Measurements from ENCODE around the gene CDYL. TPM values are rescaled to one million over a fixed set of nuclear protein-coding genes. Genes with fewer than 3 reads are reported as not detected.

The CDYL gene
- total and polyA plus RNA-seq, 2 of the 4 experiments (the other 2 are of a cell fraction): 14.2 to 92.1 TPM

DNA sequence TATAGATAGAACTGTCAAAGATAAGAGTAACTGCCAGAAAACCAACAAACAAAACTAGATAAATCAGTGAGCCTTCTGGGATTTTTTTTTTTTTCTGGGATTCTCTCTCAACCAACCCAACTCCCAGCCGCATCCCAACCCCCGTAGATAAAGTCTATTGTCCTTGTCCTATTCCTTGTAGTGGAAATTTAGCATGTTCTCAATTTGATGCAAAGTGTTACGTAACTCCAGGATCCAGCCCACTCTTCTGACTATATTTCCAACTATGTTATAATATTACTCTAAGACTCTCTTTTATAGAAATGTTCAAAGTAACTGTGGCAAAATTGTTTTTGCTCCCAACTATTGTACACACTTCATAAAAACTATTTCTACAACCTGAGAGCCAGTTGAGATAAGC, 15.4 kb upstream of the CDYL start:
- Histone ChIP-seq H3K56ac (ENCODE audit: extremely low read depth, insufficient read depth, low read length) (no peak overlapping the region), H3K9me1 (ENCODE audit: insufficient read depth, low read length) (no peaks in the 10 kb centered on the region), H3K27ac (ENCODE audit: insufficient read depth, low read length) (no peak overlapping the region), H3K4me1 (ENCODE audit: control insufficient read depth, insufficient read depth, low read length) (peaks cover 4% of the 10 kb centered on the region), H3K14ac (replicated peaks; ENCODE audit: low read depth, low read length) (no peak overlapping the region), H3K36me3 (ENCODE audit: control insufficient read depth, insufficient read depth, low read length) (no peaks in the 10 kb centered on the region), H2AK5ac (ENCODE audit: low read depth, low read length) (no peak overlapping the region), H2BK15ac (ENCODE audit: low read depth, low read length) (no peak overlapping the region), H2BK20ac (ENCODE audit: low read depth, low read length) (no peak overlapping the region), H3K4ac (ENCODE audit: low read depth, low read length) (no peak overlapping the region), H3K4me3 (ENCODE audit: insufficient read depth, low read depth, low read length) (no peak overlapping the region), H4K20me1 (ENCODE audit: insufficient read depth, low read length) (no peaks in the 10 kb centered on the region), H4K8ac (ENCODE audit: low read depth in 2 of 2, low read length in 2 of 2) (no peak overlapping the region), H3K9me3 (ENCODE audit: control insufficient read depth, insufficient read depth, low read length) (0 out of 2 replicates have a peak, but pooled peaks cover 2% of the 10 kb centered on the region), H2AFZ (replicated peaks; ENCODE audit: low read length, poor library complexity) (no peak overlapping the region), H4K5ac (ENCODE audit: low read depth, low read length) (no peak overlapping the region), H3K18ac (ENCODE audit: low read depth, low read length) (no peak overlapping the region), H3K79me1 (ENCODE audit: low read depth in 1 of 2, low read length in 2 of 2) (no peaks in the 10 kb centered on the region), H2BK5ac (ENCODE audit: low read depth, low read length, poor library complexity, severe bottlenecking) (no peak overlapping the region), H4K91ac (ENCODE audit: insufficient read depth, low read depth, low read length) (no peak overlapping the region), H3K27me3 (ENCODE audit: control insufficient read depth, insufficient read depth, low read length) (peaks cover 2% of the 10 kb centered on the region; the same call in 1 of the 2 replicates), H3K23ac (ENCODE audit: low read depth, low read length) (no peak overlapping the region), H2BK120ac (ENCODE audit: low read depth, low read length) (no peak overlapping the region), H3K4me2 (ENCODE audit: low read depth, low read length) (no peak overlapping the region), H2AK9ac (replicated peaks; ENCODE audit: low read depth, low read length, poor library complexity) (no peak overlapping the region), H3K9ac (ENCODE audit: low read depth, low read length) (no peak overlapping the region)
- no TSS peak for BruUV-seq (replicated peaks)
- ChIA-PET POLR2A (ENCODE audit: unreplicated experiment) (no interaction called here), CTCF (interaction anchor here (0.7 kb wide), 1 partner anchor 178 kb away, joined by 3 read pairs; no protein-coding TSS in a partner anchor)
- dilution Hi-C loops (cut with HindIII; ENCODE audit: low sequenced_read_pairs, unreplicated experiment) (no loop called here), intact Hi-C loops (cut with micrococcal nuclease) (loop anchor here (5.0 kb wide), 1 partner anchor 337 kb away; no protein-coding TSS in a partner anchor), in situ Hi-C loops (cut with MboI; ENCODE audit: low sequenced_read_pairs) (no loop called here)
- no CpG with 5 or more reads among the region's 3 CpGs for WGBS, 2 experiments (ENCODE audit: extremely low coverage in 2 of 2, insufficient read length in 1 of 2)
- TF ChIP-seq, protein P1, sequence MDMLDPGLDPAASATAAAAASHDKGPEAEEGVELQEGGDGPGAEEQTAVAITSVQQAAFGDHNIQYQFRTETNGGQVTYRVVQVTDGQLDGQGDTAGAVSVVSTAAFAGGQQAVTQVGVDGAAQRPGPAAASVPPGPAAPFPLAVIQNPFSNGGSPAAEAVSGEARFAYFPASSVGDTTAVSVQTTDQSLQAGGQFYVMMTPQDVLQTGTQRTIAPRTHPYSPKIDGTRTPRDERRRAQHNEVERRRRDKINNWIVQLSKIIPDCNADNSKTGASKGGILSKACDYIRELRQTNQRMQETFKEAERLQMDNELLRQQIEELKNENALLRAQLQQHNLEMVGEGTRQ (IDR thresholded peaks at IDR 0.05; ENCODE audit: low read depth, low read length): no peak
- TF ChIP-seq POLR2A (IDR thresholded peaks at IDR 0.05; ENCODE audit: low read depth, low read length) (no peak), RCOR1 (IDR thresholded peaks at IDR 0.05; ENCODE audit: insufficient replicate concordance, low read length) (no peak), CEBPB (IDR thresholded peaks at IDR 0.05; ENCODE audit: low read depth, low read length) (peak; percentile 76), MAZ (IDR thresholded peaks at IDR 0.05; ENCODE audit: borderline replicate concordance, low read depth, low read length) (no peak), RFX5 (IDR thresholded peaks at IDR 0.05; ENCODE audit: low read depth, low read length) (no peak), MAFK (IDR thresholded peaks at IDR 0.05; ENCODE audit: low read depth, low read length) (no peak)
- TF ChIP-seq, protein P2, sequence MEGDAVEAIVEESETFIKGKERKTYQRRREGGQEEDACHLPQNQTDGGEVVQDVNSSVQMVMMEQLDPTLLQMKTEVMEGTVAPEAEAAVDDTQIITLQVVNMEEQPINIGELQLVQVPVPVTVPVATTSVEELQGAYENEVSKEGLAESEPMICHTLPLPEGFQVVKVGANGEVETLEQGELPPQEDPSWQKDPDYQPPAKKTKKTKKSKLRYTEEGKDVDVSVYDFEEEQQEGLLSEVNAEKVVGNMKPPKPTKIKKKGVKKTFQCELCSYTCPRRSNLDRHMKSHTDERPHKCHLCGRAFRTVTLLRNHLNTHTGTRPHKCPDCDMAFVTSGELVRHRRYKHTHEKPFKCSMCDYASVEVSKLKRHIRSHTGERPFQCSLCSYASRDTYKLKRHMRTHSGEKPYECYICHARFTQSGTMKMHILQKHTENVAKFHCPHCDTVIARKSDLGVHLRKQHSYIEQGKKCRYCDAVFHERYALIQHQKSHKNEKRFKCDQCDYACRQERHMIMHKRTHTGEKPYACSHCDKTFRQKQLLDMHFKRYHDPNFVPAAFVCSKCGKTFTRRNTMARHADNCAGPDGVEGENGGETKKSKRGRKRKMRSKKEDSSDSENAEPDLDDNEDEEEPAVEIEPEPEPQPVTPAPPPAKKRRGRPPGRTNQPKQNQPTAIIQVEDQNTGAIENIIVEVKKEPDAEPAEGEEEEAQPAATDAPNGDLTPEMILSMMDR (conservative IDR thresholded peaks at IDR 0.05; ENCODE audit: low read depth, low read length): no peak
- ATAC-seq (ENCODE audit: low read depth): no peak
- no peak for DNase-seq

Measured in IMR-90 (cell line).